ENCODE data around the gene PRDM16. TPM values are rescaled to one million over a fixed set of nuclear protein-coding genes. Genes with fewer than 3 reads are reported as not detected.

Gene PRDM16
- polyA plus RNA-seq, 1 donor from 2014 or later, result 0.21 TPM

GRCh38 chr1:3099861-3100260 is 30.9 kb downstream of the PRDM16 start:
- TF ChIP-seq TAF1 (IDR thresholded peaks at IDR 0.05; ENCODE audit: low read depth) (no peak), CTCF (IDR thresholded peaks at IDR 0.05; ENCODE audit: poor library complexity, severe bottlenecking) (no peak), EP300 (conservative IDR thresholded peaks at IDR 0.05; ENCODE audit: poor library complexity, severe bottlenecking) (no peak), MXI1 (conservative IDR thresholded peaks at IDR 0.05; ENCODE audit: poor library complexity, severe bottlenecking) (no peak), RAD21 (conservative IDR thresholded peaks at IDR 0.05) (no peak), SMC3 (conservative IDR thresholded peaks at IDR 0.05; ENCODE audit: poor library complexity) (no peak), POLR2AphosphoS5 (IDR thresholded peaks at IDR 0.05) (no peak), EZH2 (IDR thresholded peaks at IDR 0.05; ENCODE audit: borderline replicate concordance, insufficient read depth, low read length, poor library complexity, severe bottlenecking) (no peak)
- TF ChIP-seq, protein P1, sequence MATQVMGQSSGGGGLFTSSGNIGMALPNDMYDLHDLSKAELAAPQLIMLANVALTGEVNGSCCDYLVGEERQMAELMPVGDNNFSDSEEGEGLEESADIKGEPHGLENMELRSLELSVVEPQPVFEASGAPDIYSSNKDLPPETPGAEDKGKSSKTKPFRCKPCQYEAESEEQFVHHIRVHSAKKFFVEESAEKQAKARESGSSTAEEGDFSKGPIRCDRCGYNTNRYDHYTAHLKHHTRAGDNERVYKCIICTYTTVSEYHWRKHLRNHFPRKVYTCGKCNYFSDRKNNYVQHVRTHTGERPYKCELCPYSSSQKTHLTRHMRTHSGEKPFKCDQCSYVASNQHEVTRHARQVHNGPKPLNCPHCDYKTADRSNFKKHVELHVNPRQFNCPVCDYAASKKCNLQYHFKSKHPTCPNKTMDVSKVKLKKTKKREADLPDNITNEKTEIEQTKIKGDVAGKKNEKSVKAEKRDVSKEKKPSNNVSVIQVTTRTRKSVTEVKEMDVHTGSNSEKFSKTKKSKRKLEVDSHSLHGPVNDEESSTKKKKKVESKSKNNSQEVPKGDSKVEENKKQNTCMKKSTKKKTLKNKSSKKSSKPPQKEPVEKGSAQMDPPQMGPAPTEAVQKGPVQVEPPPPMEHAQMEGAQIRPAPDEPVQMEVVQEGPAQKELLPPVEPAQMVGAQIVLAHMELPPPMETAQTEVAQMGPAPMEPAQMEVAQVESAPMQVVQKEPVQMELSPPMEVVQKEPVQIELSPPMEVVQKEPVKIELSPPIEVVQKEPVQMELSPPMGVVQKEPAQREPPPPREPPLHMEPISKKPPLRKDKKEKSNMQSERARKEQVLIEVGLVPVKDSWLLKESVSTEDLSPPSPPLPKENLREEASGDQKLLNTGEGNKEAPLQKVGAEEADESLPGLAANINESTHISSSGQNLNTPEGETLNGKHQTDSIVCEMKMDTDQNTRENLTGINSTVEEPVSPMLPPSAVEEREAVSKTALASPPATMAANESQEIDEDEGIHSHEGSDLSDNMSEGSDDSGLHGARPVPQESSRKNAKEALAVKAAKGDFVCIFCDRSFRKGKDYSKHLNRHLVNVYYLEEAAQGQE (IDR thresholded peaks at IDR 0.05; ENCODE audit: borderline replicate concordance), result no peak

DNA sequence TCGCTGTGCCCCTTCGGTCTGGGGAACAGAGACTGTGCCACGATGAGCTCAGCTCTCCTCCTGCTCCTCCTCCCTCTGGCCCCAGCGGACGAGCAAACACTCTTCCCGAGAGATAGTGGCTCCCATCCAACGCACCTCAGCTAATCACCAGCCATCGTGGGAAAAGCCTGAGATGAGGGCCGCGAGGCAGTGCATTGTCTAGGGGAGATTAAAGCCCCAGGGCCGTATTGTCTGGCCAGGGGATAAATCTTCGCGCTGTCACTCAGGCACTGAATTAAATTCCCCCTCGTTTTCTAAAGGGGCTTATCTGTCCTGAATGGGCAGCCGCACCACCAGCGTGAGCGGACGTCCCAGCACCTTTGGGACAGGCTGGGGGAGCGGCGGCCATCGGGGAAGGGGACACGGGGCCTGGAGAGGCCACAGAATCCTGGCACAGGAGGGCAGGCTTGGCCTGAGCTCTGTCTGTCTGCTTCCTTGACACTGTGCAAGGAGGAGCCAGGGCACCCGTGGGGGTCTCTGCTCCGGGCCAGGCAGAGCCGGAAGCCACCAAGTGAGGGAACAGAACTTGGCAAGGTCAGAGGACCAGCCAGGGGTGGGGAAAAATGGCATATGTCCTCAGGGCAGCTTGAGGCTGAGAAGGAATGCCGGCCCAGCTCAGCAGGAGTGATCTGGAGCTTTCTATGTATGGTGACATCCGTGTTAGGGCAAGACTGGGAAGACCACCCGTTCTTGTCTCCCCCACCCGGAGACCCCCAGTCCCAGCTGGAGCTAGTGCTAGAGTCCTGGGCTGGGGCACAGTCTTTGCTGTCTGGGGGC is 32.3 kb downstream of the PRDM16 start:
- H3K27ac ChIP-seq (ENCODE audit: low read length), result no peak overlapping the region

More at GRCh38 chr1:3099861-3100260, 30.9 kb downstream of the PRDM16 start:
- no peaks in the 10 kb centered on the region for H4K20me1 ChIP-seq (ENCODE audit: insufficient read depth)
- no peak overlapping the region for H3K4me3 ChIP-seq (ENCODE audit: low read length)
- no peaks in the 10 kb centered on the region for H3K27me3 ChIP-seq (ENCODE audit: insufficient read depth, low read depth, low read length)
- H3K27ac ChIP-seq (ENCODE audit: low read length), result no peak overlapping the region
- no peak overlapping the region for H2AFZ ChIP-seq (ENCODE audit: low read depth, low read length)
- peaks cover 76% of the 10 kb centered on the region for H3K79me2 ChIP-seq (replicated peaks; ENCODE audit: insufficient read depth, low read length)
- no peaks in the 10 kb centered on the region for H3K9me3 ChIP-seq (ENCODE audit: low read length)
- no peaks in the 10 kb centered on the region for H3K9me2 ChIP-seq (ENCODE audit: insufficient read depth, low read length)
- no peaks in the 10 kb centered on the region for H3F3A ChIP-seq (ENCODE audit: insufficient read depth, low read length, poor library complexity, severe bottlenecking)
- H3K36me3 ChIP-seq (ENCODE audit: insufficient read depth, low read length), result no peaks in the 10 kb centered on the region
- no peak overlapping the region for H3K9ac ChIP-seq (ENCODE audit: low read length)
- H3K4me2 ChIP-seq (ENCODE audit: low read length), result no peak overlapping the region

More for the DNA sequence above, 32.3 kb downstream of the PRDM16 start:
- no peak for TF ChIP-seq RAD21 (conservative IDR thresholded peaks at IDR 0.05)
- TF ChIP-seq, protein P1 (IDR thresholded peaks at IDR 0.05; ENCODE audit: borderline replicate concordance), result peak; percentile 27
- H2AFZ ChIP-seq (ENCODE audit: low read depth, low read length), result no peak overlapping the region
- H3K9me3 ChIP-seq (ENCODE audit: low read length), result no peaks in the 10 kb centered on the region
- H3K79me2 ChIP-seq (replicated peaks; ENCODE audit: insufficient read depth, low read length), result peaks cover 75% of the 10 kb centered on the region
- no peak overlapping the region for H3K4me2 ChIP-seq (ENCODE audit: low read length)
- H3K36me3 ChIP-seq (ENCODE audit: insufficient read depth, low read length), result no peaks in the 10 kb centered on the region
- no peaks in the 10 kb centered on the region for H3K27me3 ChIP-seq (ENCODE audit: insufficient read depth, low read depth, low read length)
- H3K9ac ChIP-seq (ENCODE audit: low read length), result peak overlapping the region; percentile 36
- no peak overlapping the region for H3K4me3 ChIP-seq (ENCODE audit: low read length)
- no peaks in the 10 kb centered on the region for H4K20me1 ChIP-seq (ENCODE audit: insufficient read depth)
- no peaks in the 10 kb centered on the region for H3F3A ChIP-seq (ENCODE audit: insufficient read depth, low read length, poor library complexity, severe bottlenecking)
- H3K9me2 ChIP-seq (ENCODE audit: insufficient read depth, low read length), result no peaks in the 10 kb centered on the region

All from neural cell (in vitro differentiated cells).